Stimulated activated CD8-positive, alpha-beta memory T cell treated with anti-CD3 and anti-CD28 coated beads, Interleukin-4, amount 100 ng/mL, for 48 hours (primary cell): ENCODE measurements around the gene IP6K1.
A peak's percentile ranks its signal among the peaks of the same experiment; 100 is the strongest.
"Not testable (repeated sequence)": the region's sequence is repeated elsewhere in the genome, so short reads cannot be mapped to it uniquely, and the experiment has no call there.

Experiments
- DNase-seq: peaks from one replicate; pipeline ENCODE4 v3.0.0-alpha.2; 2020

Gene IP6K1

GRCh38 chr3:49685846-49686245 lies 100.5 kb downstream of the IP6K1 start:
- DNase-seq = not testable (repeated sequence)

GRCh38 chr3:49685103-49685502 lies 101.2 kb downstream of the IP6K1 start:
- not testable (repeated sequence) for DNase-seq

- not testable (repeated sequence) for DNase-seq
These were observed 101.9 kb downstream of the IP6K1 start for GRCh38 chr3:49684453-49684852.

GRCh38 chr3:49683162-49683561 lies 103.2 kb downstream of the IP6K1 start:
- no peak for DNase-seq

GRCh38 chr3:49681543-49681942 lies 104.8 kb downstream of the IP6K1 start:
- DNase-seq = no peak

GRCh38 chr3:49681232-49681522 lies 105.2 kb downstream of the IP6K1 start:
- no peak for DNase-seq

- no peak for DNase-seq
These were observed 105.7 kb downstream of the IP6K1 start for GRCh38 chr3:49680493-49681231.

GRCh38 chr3:49675912-49676311 lies 110.4 kb downstream of the IP6K1 start:
- no peak for DNase-seq

- DNase-seq = peak; percentile 51
These were observed 111.8 kb downstream of the IP6K1 start for GRCh38 chr3:49674497-49674983.
